Measurements from ENCODE around the gene RIC1. TPM values are rescaled to one million over a fixed set of nuclear protein-coding genes. Genes with fewer than 3 reads are reported as not detected.

The RIC1 gene
- total RNA-seq, 1 experiment from 2014 or later = 13.8 TPM

- no peaks in the 10 kb centered on the region for H3F3A ChIP-seq (ENCODE audit: insufficient read depth, low read depth)
- H3K4me3 ChIP-seq = no peak overlapping the region
- H4K20me1 ChIP-seq (ENCODE audit: insufficient read depth) = no peaks in the 10 kb centered on the region
- H3K27me3 ChIP-seq (ENCODE audit: insufficient read depth, low read depth) = no peaks in the 10 kb centered on the region
- intact Hi-C loops (cut with micrococcal nuclease; ENCODE audit: unreplicated experiment) = loop anchor here (10.0 kb wide), 1 partner anchor 611 kb away; the partner anchor contains the start of gene JAK2
- H3K36me3 ChIP-seq (ENCODE audit: low read depth) = no peaks in the 10 kb centered on the region
- CTCF ChIA-PET = interaction anchor here (0.6 kb wide), 1 partner anchor 849 kb away, joined by 4 read pairs; no protein-coding TSS in a partner anchor
- DNase-seq = no peak
- no peak overlapping the region for H2AFZ ChIP-seq
- no TSS peak for BruUV-seq (replicated peaks)
- no peak overlapping the region for H3K27ac ChIP-seq
- no peaks in the 10 kb centered on the region for H3K9me2 ChIP-seq (ENCODE audit: insufficient read depth)
- no peaks in the 10 kb centered on the region for H3K9me3 ChIP-seq (ENCODE audit: insufficient read depth, low read depth)
- no peak overlapping the region for H3K4me2 ChIP-seq
- POLR2A ChIA-PET (ENCODE audit: unreplicated experiment) = no interaction called here
- no peak for TF ChIP-seq EZH2 (IDR thresholded peaks at IDR 0.05; ENCODE audit: low read depth)
- TF ChIP-seq CTCF (conservative IDR thresholded peaks at IDR 0.05) = no peak
- no peaks in the 10 kb centered on the region for H3K4me1 ChIP-seq (replicated peaks; ENCODE audit: insufficient read depth)
- no peaks in the 10 kb centered on the region for H3K79me2 ChIP-seq (ENCODE audit: low read depth)
These were observed 32.7 kb upstream of the RIC1 start for GRCh38 chr9:5596173-5596572.

GRCh38 chr9:5608298-5609225 lies 20.3 kb upstream of the RIC1 start:
- Histone ChIP-seq H4K20me1 (ENCODE audit: insufficient read depth) (no peaks in the 10 kb centered on the region), H3K36me3 (ENCODE audit: low read depth) (no peaks in the 10 kb centered on the region), H2AFZ (no peak overlapping the region), H3K9me2 (ENCODE audit: insufficient read depth) (no peaks in the 10 kb centered on the region), H3F3A (ENCODE audit: insufficient read depth, low read depth) (no peaks in the 10 kb centered on the region), H3K27ac (no peak overlapping the region), H3K27me3 (ENCODE audit: insufficient read depth, low read depth) (no peaks in the 10 kb centered on the region), H3K4me2 (peak overlapping the region; percentile 10; the same call in 1 of the 2 replicates), H3K4me1 (replicated peaks; ENCODE audit: insufficient read depth) (no peaks in the 10 kb centered on the region), H3K79me2 (ENCODE audit: low read depth) (no peaks in the 10 kb centered on the region), H3K9me3 (ENCODE audit: insufficient read depth, low read depth) (no peaks in the 10 kb centered on the region), H3K4me3 (no peak overlapping the region)
- DNase-seq = no peak
- BruUV-seq (replicated peaks) = no TSS peak
- ChIA-PET POLR2A (ENCODE audit: unreplicated experiment) (no interaction called here), CTCF (interaction anchor here (0.7 to 0.9 kb wide), 2 partner anchors 8 to 176 kb away, joined by 5 to 7 read pairs; no protein-coding TSS in a partner anchor)
- intact Hi-C loops (cut with micrococcal nuclease; ENCODE audit: unreplicated experiment) = loop anchor here (10.0 kb wide), 1 partner anchor 106 kb away; no protein-coding TSS in a partner anchor
- TF ChIP-seq EZH2 (IDR thresholded peaks at IDR 0.05; ENCODE audit: low read depth) = no peak
- no peak for TF ChIP-seq CTCF (conservative IDR thresholded peaks at IDR 0.05)

- Histone ChIP-seq H3K4me2 (0 out of 2 replicates have a peak overlapping the region, but pooled peaks have one; percentile 10), H3F3A (ENCODE audit: insufficient read depth, low read depth) (no peaks in the 10 kb centered on the region), H3K36me3 (ENCODE audit: low read depth) (no peaks in the 10 kb centered on the region), H3K27ac (no peak overlapping the region), H3K9me2 (ENCODE audit: insufficient read depth) (no peaks in the 10 kb centered on the region), H3K9me3 (ENCODE audit: insufficient read depth, low read depth) (no peaks in the 10 kb centered on the region), H3K4me3 (no peak overlapping the region), H4K20me1 (ENCODE audit: insufficient read depth) (no peaks in the 10 kb centered on the region), H3K79me2 (ENCODE audit: low read depth) (no peaks in the 10 kb centered on the region), H2AFZ (no peak overlapping the region), H3K4me1 (replicated peaks; ENCODE audit: insufficient read depth) (no peaks in the 10 kb centered on the region), H3K27me3 (ENCODE audit: insufficient read depth, low read depth) (no peaks in the 10 kb centered on the region)
- DNase-seq = no peak
- no TSS peak for BruUV-seq (replicated peaks)
- ChIA-PET CTCF (interaction anchor here (0.9 kb wide), 1 partner anchor 9 kb away, joined by 5 read pairs; no protein-coding TSS in a partner anchor), POLR2A (ENCODE audit: unreplicated experiment) (no interaction called here)
- no peak for TF ChIP-seq EZH2 (IDR thresholded peaks at IDR 0.05; ENCODE audit: low read depth)
- no peak for TF ChIP-seq CTCF (conservative IDR thresholded peaks at IDR 0.05)
- intact Hi-C loops (cut with micrococcal nuclease; ENCODE audit: unreplicated experiment) = loop anchor here (10.0 kb wide), 1 partner anchor 106 kb away; no protein-coding TSS in a partner anchor
These were observed 19.7 kb upstream of the RIC1 start for GRCh38 chr9:5609226-5609596.
